ENCODE data around the gene URB1.

- TF ChIP-seq SP1 (IDR thresholded peaks at IDR 0.05; ENCODE audit: low read depth, low read length) (no peak), SIN3A (conservative IDR thresholded peaks at IDR 0.05 in 1 of 2, IDR thresholded peaks at IDR 0.05 in 1 of 2; ENCODE audit: low read depth in 1 of 2, low read length in 2 of 2) (no peak), TCF12 (IDR thresholded peaks at IDR 0.05; ENCODE audit: low read depth, low read length) (no peak), SUZ12 (IDR thresholded peaks at IDR 0.05; ENCODE audit: low read length) (no peak), RNF2 (IDR thresholded peaks at IDR 0.05; ENCODE audit: borderline replicate concordance, low read depth, low read length, missing control alignments, poor library complexity, severe bottlenecking) (no peak), CTCF (IDR thresholded peaks at IDR 0.05; ENCODE audit: control extremely low read depth in 1 of 3, insufficient read depth in 1 of 3, low read depth in 1 of 3, low read length in 3 of 3) (no peak), SRF (IDR thresholded peaks at IDR 0.05; ENCODE audit: low read depth, low read length) (no peak), TBP (IDR thresholded peaks at IDR 0.05; ENCODE audit: low read depth, low read length) (no peak), ZNF274 (IDR thresholded peaks at IDR 0.05; ENCODE audit: borderline replicate concordance, extremely low read depth, low read length) (no peak), EZH2 (IDR thresholded peaks at IDR 0.05; ENCODE audit: low read depth, low read length, severe bottlenecking) (no peak)
Measured at GRCh38 chr21:32281531-32281930, 111.3 kb downstream of the URB1 start.
